SH-SY5Y (cell line): ENCODE measurements around the gene PPP1R1B.

ENCODE experiments used
- GATA2 ChIP-seq: IDR thresholded peaks from 2 replicates; pipeline ENCODE4 v1.6.1; 2011; ENCODE audit warnings: mild to moderate bottlenecking, low read depth, low read length
- GATA3 ChIP-seq: IDR thresholded peaks from 2 replicates; pipeline ENCODE4 v1.6.1; 2011; ENCODE audit warnings: low read depth, mild to moderate bottlenecking, low read length, moderate library complexity

DNA sequence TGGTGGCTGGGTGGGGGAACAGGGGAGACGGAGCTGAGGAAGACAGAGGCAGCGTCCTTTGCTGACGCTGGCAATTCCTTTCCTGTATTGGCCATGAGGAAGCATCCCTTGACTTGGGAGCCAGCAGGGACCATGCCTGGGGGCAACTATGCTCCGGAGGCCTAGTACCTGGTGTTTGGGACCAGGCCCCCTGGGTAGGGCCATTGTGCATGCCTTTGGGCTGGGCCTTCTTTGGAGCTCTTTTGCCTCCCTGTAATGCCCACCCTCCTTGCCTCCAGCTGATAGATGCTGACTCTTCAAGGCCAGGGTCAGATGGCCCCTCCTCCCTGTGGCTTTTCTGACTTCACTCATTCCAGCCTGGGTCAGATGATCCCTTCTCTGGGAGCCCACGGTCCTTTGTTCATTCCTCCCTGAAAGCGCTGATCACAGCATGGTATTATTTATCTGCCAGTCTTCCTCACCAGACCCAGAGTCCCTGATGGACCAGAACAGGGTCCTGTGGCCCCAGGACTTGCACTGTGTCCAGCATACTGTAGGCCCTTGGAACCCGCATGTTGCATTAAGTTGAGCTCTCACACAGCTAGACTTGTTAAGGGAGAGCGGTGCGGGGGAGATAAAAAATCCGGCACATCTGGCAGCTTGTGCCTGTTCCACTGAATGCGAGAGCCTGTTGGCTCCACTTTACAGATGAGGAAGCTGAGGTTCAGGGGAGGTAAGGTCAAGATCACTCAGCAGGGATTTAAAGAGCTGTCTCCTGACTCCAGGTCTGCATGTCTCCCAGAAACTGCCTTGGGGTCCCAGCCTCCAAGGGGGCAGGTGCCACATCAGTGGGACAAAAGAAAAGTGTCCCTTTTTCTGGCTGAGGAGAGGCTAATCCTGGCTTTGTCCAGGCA, 13.1 kb downstream of the PPP1R1B start:
- no peak for TF ChIP-seq GATA3
- TF ChIP-seq GATA2: no peak
